Hepatocyte (in vitro differentiated cells): Measurements from ENCODE around the gene CSMD2.
"Not testable (repeated sequence)": the region's sequence is repeated elsewhere in the genome, so short reads cannot be mapped to it uniquely, and the experiment has no call there.

Source experiments
- EZH2 ChIP-seq: fragments of 200-600 bp; sonication (generic); IDR thresholded peaks from 2 replicates; pipeline ENCODE4 v1.6.1; 2016; ENCODE audit warnings: antibody characterized with exemption, mild to moderate bottlenecking, borderline replicate concordance
- TF ChIP-seq, protein P1 (sequence below): fragments of 200-600 bp; sonication (generic); IDR thresholded peaks from 2 replicates; pipeline ENCODE4 v1.5.1; 2016; ENCODE audit warnings: antibody characterized with exemption, mild to moderate bottlenecking; ENCODE audit not compliant: poor library complexity

- TF ChIP-seq, protein P1, sequence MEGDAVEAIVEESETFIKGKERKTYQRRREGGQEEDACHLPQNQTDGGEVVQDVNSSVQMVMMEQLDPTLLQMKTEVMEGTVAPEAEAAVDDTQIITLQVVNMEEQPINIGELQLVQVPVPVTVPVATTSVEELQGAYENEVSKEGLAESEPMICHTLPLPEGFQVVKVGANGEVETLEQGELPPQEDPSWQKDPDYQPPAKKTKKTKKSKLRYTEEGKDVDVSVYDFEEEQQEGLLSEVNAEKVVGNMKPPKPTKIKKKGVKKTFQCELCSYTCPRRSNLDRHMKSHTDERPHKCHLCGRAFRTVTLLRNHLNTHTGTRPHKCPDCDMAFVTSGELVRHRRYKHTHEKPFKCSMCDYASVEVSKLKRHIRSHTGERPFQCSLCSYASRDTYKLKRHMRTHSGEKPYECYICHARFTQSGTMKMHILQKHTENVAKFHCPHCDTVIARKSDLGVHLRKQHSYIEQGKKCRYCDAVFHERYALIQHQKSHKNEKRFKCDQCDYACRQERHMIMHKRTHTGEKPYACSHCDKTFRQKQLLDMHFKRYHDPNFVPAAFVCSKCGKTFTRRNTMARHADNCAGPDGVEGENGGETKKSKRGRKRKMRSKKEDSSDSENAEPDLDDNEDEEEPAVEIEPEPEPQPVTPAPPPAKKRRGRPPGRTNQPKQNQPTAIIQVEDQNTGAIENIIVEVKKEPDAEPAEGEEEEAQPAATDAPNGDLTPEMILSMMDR, result not testable (repeated sequence)
- not testable (repeated sequence) for TF ChIP-seq EZH2
These were observed 72.6 kb downstream of the CSMD2 start for GRCh38 chr1:34092399-34092798.
